DMS153 (cell line): ENCODE results near the gene CALD1.

Experiments
- DNase-seq: peaks from one replicate; lab custom pipeline; 2025; lab: John Stamatoyannopoulos, UW

The CALD1 gene

GRCh38 chr7:134788191-134788590 is 8.8 kb downstream of the CALD1 start:
- DNase-seq = no peak

- no peak for DNase-seq
Observed at GRCh38 chr7:134789967-134790685, 10.7 kb downstream of the CALD1 start.

- no peak for DNase-seq
Observed at GRCh38 chr7:134792968-134793367, 13.5 kb downstream of the CALD1 start.

- DNase-seq = no peak
Observed at GRCh38 chr7:134795231-134795630, 15.8 kb downstream of the CALD1 start.

GRCh38 chr7:134798155-134798554 is 18.7 kb downstream of the CALD1 start:
- DNase-seq = no peak

GRCh38 chr7:134799377-134799776 is 19.9 kb downstream of the CALD1 start:
- DNase-seq = no peak

- DNase-seq = no peak
Observed at GRCh38 chr7:134802762-134803161, 23.3 kb downstream of the CALD1 start.

- no peak for DNase-seq
Observed at GRCh38 chr7:134804351-134804750, 24.9 kb downstream of the CALD1 start.

GRCh38 chr7:134804854-134805253 is 25.4 kb downstream of the CALD1 start:
- no peak for DNase-seq

GRCh38 chr7:134806197-134806596 is 26.8 kb downstream of the CALD1 start:
- no peak for DNase-seq

GRCh38 chr7:134809616-134810015 is 30.2 kb downstream of the CALD1 start:
- no peak for DNase-seq

- DNase-seq = no peak
Observed at GRCh38 chr7:134811765-134812164, 32.3 kb downstream of the CALD1 start.

- DNase-seq = no peak
Observed at GRCh38 chr7:134813663-134814396, 34.4 kb downstream of the CALD1 start.

GRCh38 chr7:134814730-134815364 is 35.4 kb downstream of the CALD1 start:
- DNase-seq = no peak

GRCh38 chr7:134818613-134819345 is 39.3 kb downstream of the CALD1 start:
- DNase-seq = no peak

GRCh38 chr7:134819401-134819800 is 40.0 kb downstream of the CALD1 start:
- no peak for DNase-seq

GRCh38 chr7:134820295-134820694 is 40.9 kb downstream of the CALD1 start:
- no peak for DNase-seq

GRCh38 chr7:134820778-134821177 is 41.3 kb downstream of the CALD1 start:
- DNase-seq = no peak

GRCh38 chr7:134823400-134823799 is 44.0 kb downstream of the CALD1 start:
- no peak for DNase-seq

GRCh38 chr7:134825666-134826065 is 46.2 kb downstream of the CALD1 start:
- DNase-seq = no peak

GRCh38 chr7:134826105-134826504 is 46.7 kb downstream of the CALD1 start:
- DNase-seq = no peak

- no peak for DNase-seq
Observed at GRCh38 chr7:134827436-134827835, 48.0 kb downstream of the CALD1 start.
